Measurements from ENCODE around the gene NKD1.

DNA sequence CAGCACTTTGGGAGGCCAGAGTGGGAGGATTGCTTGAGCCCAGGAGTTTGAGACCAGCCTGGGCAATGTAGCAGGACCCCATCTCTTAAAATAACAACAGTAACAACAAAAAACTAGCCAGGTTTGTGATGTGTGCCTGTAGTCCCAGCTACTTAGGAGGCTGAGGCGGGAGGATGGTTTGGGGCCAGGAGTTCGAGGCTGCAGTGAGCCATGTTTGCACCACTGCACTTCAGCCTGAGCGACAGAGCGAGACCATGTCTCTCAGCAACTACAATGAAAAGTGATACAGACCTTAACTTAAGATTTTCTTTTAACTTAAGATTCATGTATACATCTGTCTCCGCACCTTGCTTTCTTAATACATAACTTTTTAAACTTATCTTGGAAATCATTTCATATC is 17.2 kb downstream of the NKD1 start:
- TF ChIP-seq POLR2A (IDR thresholded peaks at IDR 0.05): no peak
- TF ChIP-seq POLR2AphosphoS5 (IDR thresholded peaks at IDR 0.05): no peak
- TF ChIP-seq, protein P1, sequence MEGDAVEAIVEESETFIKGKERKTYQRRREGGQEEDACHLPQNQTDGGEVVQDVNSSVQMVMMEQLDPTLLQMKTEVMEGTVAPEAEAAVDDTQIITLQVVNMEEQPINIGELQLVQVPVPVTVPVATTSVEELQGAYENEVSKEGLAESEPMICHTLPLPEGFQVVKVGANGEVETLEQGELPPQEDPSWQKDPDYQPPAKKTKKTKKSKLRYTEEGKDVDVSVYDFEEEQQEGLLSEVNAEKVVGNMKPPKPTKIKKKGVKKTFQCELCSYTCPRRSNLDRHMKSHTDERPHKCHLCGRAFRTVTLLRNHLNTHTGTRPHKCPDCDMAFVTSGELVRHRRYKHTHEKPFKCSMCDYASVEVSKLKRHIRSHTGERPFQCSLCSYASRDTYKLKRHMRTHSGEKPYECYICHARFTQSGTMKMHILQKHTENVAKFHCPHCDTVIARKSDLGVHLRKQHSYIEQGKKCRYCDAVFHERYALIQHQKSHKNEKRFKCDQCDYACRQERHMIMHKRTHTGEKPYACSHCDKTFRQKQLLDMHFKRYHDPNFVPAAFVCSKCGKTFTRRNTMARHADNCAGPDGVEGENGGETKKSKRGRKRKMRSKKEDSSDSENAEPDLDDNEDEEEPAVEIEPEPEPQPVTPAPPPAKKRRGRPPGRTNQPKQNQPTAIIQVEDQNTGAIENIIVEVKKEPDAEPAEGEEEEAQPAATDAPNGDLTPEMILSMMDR (IDR thresholded peaks at IDR 0.05): no peak
